Lower leg skin (tissue), 3 donors: ENCODE results near the gene HAND1.

Experiments used
- POLR2A ChIP-seq, 2 donors: fragments of 450-650 bp; IDR thresholded peaks; one replicate each; pipeline ENCODE4 v1.6.1; 2016 to 2017; ENCODE audit warnings: antibody characterized with exemption in 2 of 2, mild to moderate bottlenecking in 1 of 2, moderate library complexity in 1 of 2
- TF ChIP-seq, protein P1 (sequence below), 3 donors: fragments of 450-650 bp; IDR thresholded peaks; one replicate each; pipeline ENCODE4 v1.5.1; 2016; ENCODE audit warnings: antibody characterized with exemption in 3 of 3, mild to moderate bottlenecking in 3 of 3, moderate library complexity in 2 of 3

DNA sequence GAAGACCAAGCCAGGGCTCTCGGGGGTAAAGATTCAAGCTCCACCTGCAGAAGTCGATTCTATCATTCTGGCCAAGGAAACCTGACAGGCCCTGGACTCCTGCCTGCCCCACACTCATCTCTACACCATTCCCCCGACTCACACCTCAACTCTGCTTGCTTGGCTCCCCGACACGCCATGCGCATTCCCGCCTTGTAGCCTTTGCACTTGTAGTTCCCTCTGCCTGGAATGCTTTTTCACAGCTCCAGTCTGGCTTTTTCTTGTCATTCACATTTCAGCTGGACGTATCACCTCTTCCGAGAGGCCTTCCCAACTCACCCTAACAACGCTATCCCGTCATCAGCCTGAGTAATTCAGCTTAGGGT lies 28.7 kb upstream of the HAND1 start:
- TF ChIP-seq, protein P1, sequence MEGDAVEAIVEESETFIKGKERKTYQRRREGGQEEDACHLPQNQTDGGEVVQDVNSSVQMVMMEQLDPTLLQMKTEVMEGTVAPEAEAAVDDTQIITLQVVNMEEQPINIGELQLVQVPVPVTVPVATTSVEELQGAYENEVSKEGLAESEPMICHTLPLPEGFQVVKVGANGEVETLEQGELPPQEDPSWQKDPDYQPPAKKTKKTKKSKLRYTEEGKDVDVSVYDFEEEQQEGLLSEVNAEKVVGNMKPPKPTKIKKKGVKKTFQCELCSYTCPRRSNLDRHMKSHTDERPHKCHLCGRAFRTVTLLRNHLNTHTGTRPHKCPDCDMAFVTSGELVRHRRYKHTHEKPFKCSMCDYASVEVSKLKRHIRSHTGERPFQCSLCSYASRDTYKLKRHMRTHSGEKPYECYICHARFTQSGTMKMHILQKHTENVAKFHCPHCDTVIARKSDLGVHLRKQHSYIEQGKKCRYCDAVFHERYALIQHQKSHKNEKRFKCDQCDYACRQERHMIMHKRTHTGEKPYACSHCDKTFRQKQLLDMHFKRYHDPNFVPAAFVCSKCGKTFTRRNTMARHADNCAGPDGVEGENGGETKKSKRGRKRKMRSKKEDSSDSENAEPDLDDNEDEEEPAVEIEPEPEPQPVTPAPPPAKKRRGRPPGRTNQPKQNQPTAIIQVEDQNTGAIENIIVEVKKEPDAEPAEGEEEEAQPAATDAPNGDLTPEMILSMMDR (IDR thresholded peaks at IDR 0.05), result no peak
- no peak for TF ChIP-seq POLR2A (IDR thresholded peaks at IDR 0.05)
